IPS-NIHi7 (cell line): ENCODE results near the gene CLCA2.

ENCODE experiments used
- DNase-seq: peaks from one replicate; pipeline ENCODE4 v3.0.0; 2012; ENCODE audit warnings: mixed read lengths; ENCODE audit errors: extremely low spot score

Gene CLCA2

GRCh38 chr1:86423873-86424272 lies at the start of gene CLCA2:
CLCA2 (plus strand) TSS chr1:86424171; CDS start chr1:86424248, 77 bp downstream.
- no peak for DNase-seq

- DNase-seq, result no peak
Measured at GRCh38 chr1:86375688-86376087, 48.3 kb upstream of the CLCA2 start.

GRCh38 chr1:86377341-86377740 lies 46.6 kb upstream of the CLCA2 start:
- DNase-seq, result no peak

- no peak for DNase-seq
Measured at GRCh38 chr1:86378813-86379212, 45.2 kb upstream of the CLCA2 start.

- peak; percentile 39 for DNase-seq
Measured at GRCh38 chr1:86380257-86380861, 43.6 kb upstream of the CLCA2 start.

GRCh38 chr1:86381223-86381622 lies 42.7 kb upstream of the CLCA2 start:
- no peak for DNase-seq

GRCh38 chr1:86382878-86383277 lies 41.1 kb upstream of the CLCA2 start:
- no peak for DNase-seq

GRCh38 chr1:86387916-86388627 lies 35.9 kb upstream of the CLCA2 start:
- DNase-seq, result no peak

GRCh38 chr1:86388777-86389176 lies 35.2 kb upstream of the CLCA2 start:
- DNase-seq, result no peak

- DNase-seq, result no peak
Measured at GRCh38 chr1:86389307-86389706, 34.7 kb upstream of the CLCA2 start.

- DNase-seq, result no peak
Measured at GRCh38 chr1:86394416-86394815, 29.6 kb upstream of the CLCA2 start.

GRCh38 chr1:86395751-86396497 lies 28.0 kb upstream of the CLCA2 start, which contains the start of gene ODF2L:
ODF2L (minus strand) TSS chr1:86396323; CDS start chr1:86387027, 9,296 bp downstream.
- peak; percentile 92 for DNase-seq

- DNase-seq, result no peak
Measured at GRCh38 chr1:86396498-86396890, 27.5 kb upstream of the CLCA2 start.

- peak; percentile 13 for DNase-seq
Measured at GRCh38 chr1:86409416-86410021, 14.5 kb upstream of the CLCA2 start.

GRCh38 chr1:86410879-86411278 lies 13.1 kb upstream of the CLCA2 start:
- no peak for DNase-seq

- DNase-seq, result no peak
Measured at GRCh38 chr1:86416343-86416742, 7.6 kb upstream of the CLCA2 start.

GRCh38 chr1:86419277-86419903 lies 4.6 kb upstream of the CLCA2 start:
- peak; percentile 29 for DNase-seq

- no peak for DNase-seq
Measured at GRCh38 chr1:86421601-86422280, 2.2 kb upstream of the CLCA2 start.

- DNase-seq, result no peak
Measured at GRCh38 chr1:86423473-86423872, 498 bp upstream of the CLCA2 start.

GRCh38 chr1:86429122-86429725 lies 5.3 kb downstream of the CLCA2 start:
- DNase-seq, result no peak

- DNase-seq, result no peak
Measured at GRCh38 chr1:86429835-86430234, 5.9 kb downstream of the CLCA2 start.
